Measurements from ENCODE around the gene FREM2. TPM values are rescaled to one million over a fixed set of nuclear protein-coding genes. Genes with fewer than 3 reads are reported as not detected.

The FREM2 gene
- total RNA-seq, 6 experiments from 2014 or later, result 0.18 to 2.9 (median 1.5) TPM

DNA sequence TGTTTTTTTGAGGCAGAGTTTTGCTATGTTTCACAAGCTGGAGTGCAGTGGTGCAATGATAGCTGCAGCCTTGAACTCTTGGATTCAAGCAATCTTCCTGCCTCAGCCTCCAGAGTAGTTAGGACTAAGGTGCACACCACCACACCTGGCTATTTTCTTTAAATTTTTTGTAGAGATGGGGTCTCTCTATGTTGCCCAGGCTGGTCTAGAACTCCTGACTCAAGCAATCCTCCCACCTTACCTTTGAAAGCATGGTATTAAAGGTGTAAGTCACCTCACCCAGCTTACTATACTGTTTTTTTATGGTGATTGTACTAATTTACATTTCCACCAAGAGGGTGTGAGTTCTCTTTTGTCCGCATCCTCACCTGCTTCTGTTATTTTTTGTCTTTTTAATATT is 110.0 kb downstream of the FREM2 start:
- no peak for ATAC-seq
- Histone ChIP-seq H3K27me3 (no peaks in the 10 kb centered on the region), H3K4me3 (no peak overlapping the region), H3K36me3 (no peaks in the 10 kb centered on the region), H3K27ac (no peak overlapping the region), H3K9me3 (no peaks in the 10 kb centered on the region), H3K4me1 (no peaks in the 10 kb centered on the region)
- WGBS (ENCODE audit: insufficient coverage, low coverage, low lambda C conversion rate, missing lambda C conversion rate), result 90% methylated on average over 1 of the region's 1 CpG
- intact Hi-C loops (cut with DNase I), result no loop called here
- DNase-seq, result no peak
- no peak for TF ChIP-seq POLR2A (IDR thresholded peaks at IDR 0.05)
- TF ChIP-seq, protein P1, sequence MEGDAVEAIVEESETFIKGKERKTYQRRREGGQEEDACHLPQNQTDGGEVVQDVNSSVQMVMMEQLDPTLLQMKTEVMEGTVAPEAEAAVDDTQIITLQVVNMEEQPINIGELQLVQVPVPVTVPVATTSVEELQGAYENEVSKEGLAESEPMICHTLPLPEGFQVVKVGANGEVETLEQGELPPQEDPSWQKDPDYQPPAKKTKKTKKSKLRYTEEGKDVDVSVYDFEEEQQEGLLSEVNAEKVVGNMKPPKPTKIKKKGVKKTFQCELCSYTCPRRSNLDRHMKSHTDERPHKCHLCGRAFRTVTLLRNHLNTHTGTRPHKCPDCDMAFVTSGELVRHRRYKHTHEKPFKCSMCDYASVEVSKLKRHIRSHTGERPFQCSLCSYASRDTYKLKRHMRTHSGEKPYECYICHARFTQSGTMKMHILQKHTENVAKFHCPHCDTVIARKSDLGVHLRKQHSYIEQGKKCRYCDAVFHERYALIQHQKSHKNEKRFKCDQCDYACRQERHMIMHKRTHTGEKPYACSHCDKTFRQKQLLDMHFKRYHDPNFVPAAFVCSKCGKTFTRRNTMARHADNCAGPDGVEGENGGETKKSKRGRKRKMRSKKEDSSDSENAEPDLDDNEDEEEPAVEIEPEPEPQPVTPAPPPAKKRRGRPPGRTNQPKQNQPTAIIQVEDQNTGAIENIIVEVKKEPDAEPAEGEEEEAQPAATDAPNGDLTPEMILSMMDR (IDR thresholded peaks at IDR 0.05), result no peak

DNA sequence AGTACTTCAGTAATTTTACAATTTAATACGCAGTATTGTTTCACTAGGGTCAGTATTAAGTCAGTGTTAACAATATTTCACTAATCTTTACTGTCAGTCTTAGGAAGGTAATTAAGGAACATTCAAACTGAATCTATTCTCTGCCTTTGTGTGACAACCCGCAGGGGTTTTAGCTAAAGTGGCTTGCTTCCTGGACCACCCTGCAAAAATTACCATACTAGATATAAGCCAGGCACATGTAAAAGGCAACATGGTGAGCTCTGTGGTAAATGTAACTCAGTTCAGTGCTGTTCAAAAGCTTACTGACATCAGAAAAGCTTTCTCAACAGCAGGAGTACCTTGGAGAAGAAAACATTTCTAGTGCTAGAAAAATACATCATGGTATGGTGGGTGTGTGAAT is 116.7 kb downstream of the FREM2 start:
- no peak overlapping the region for H3K4me3 ChIP-seq
- no peak for DNase-seq
- ATAC-seq, result no peak
- no peaks in the 10 kb centered on the region for H3K27me3 ChIP-seq
- no peak overlapping the region for H3K27ac ChIP-seq
- H3K4me1 ChIP-seq, result no peaks in the 10 kb centered on the region
- 55% methylated on average over 2 of the region's 2 CpGs for WGBS (ENCODE audit: insufficient coverage, low coverage, low lambda C conversion rate, missing lambda C conversion rate)
- TF ChIP-seq POLR2A (IDR thresholded peaks at IDR 0.05), result no peak
- TF ChIP-seq, protein P1 (IDR thresholded peaks at IDR 0.05), result no peak
- intact Hi-C loops (cut with DNase I), result no loop called here
- no peaks in the 10 kb centered on the region for H3K9me3 ChIP-seq
- H3K36me3 ChIP-seq, result no peaks in the 10 kb centered on the region

DNA sequence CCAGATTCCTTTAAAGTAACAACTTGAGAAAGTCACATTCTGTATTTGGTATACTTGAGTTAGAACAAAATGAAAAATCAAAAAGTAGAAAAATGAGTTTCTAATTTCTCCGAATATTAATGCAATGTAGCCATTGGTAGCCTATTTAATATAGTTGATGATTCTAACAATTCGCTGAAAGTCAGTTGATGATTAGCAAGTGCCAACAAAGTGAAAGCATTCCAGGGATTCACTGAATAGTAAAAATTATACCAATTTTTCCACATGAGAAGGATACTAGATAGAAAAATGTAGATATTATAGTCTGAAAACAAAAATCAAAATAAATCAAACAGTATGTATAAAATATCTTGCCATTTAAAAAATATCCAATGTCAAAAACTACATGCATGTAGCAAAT is 117.2 kb downstream of the FREM2 start:
- no peaks in the 10 kb centered on the region for H3K27me3 ChIP-seq
- ATAC-seq, result no peak
- H3K36me3 ChIP-seq, result no peaks in the 10 kb centered on the region
- WGBS (ENCODE audit: insufficient coverage, low coverage, low lambda C conversion rate, missing lambda C conversion rate), result 77% methylated on average over 2 of the region's 2 CpGs
- no peak overlapping the region for H3K27ac ChIP-seq
- H3K9me3 ChIP-seq, result no peaks in the 10 kb centered on the region
- DNase-seq, result no peak
- no peaks in the 10 kb centered on the region for H3K4me1 ChIP-seq
- intact Hi-C loops (cut with DNase I), result no loop called here
- H3K4me3 ChIP-seq, result no peak overlapping the region
- TF ChIP-seq POLR2A (IDR thresholded peaks at IDR 0.05), result no peak
- TF ChIP-seq, protein P1 (IDR thresholded peaks at IDR 0.05), result no peak

DNA sequence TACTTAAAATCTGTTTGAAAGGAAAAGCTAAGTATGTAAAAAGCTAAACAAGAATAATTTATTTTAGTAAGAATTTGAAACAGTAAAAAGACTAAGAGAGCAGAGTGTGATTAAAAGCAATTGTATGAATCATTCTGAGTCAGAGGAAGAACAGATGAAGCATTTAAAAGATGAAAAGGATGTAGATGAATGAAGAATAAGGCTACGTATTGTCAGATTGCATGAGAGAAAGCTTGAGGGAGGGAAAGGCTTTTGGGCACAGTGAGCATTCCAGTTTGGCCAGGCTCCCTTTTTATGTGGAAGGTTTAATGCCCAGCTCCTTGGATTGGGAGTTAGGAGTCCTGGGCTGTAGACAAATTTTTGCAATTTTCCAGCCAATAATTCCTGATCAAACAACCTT is 117.7 kb downstream of the FREM2 start:
- no peak for ATAC-seq
- H3K27ac ChIP-seq, result no peak overlapping the region

More for the DNA sequence above, 117.7 kb downstream of the FREM2 start:
- Histone ChIP-seq H3K36me3 (no peaks in the 10 kb centered on the region), H3K27me3 (no peaks in the 10 kb centered on the region), H3K4me3 (no peak overlapping the region), H3K9me3 (peaks cover 0 to 4% (median 1%) of the 10 kb centered on the region in 4 donors), H3K4me1 (no peaks in the 10 kb centered on the region)
- TF ChIP-seq, protein P1 (IDR thresholded peaks at IDR 0.05), result no peak
- TF ChIP-seq POLR2A (IDR thresholded peaks at IDR 0.05), result no peak
- DNase-seq, result no peak
- 58% methylated on average over 1 of the region's 1 CpG for WGBS (ENCODE audit: insufficient coverage, low coverage, low lambda C conversion rate, missing lambda C conversion rate)
- intact Hi-C loops (cut with DNase I), result no loop called here
